Lung (tissue), 12 donors: ENCODE measurements around the gene PCLO. TPM values are rescaled to one million over a fixed set of nuclear protein-coding genes. Genes with fewer than 3 reads are reported as not detected.

ENCODE experiments used
- ATAC-seq: fragments of 200-7000 bp; cut with Tn5 transposase; one replicate; pipeline ENCODE4 v1.9.1; 2020; ENCODE audit warnings: moderate number of reproducible peaks; ENCODE audit not compliant: insufficient read depth, low FRiP score
- DNase-seq, 3 donors: peaks; one replicate each; pipeline ENCODE4 v3.0.0-alpha.2; 2013 to 2017
- H3K27ac ChIP-seq, 2 donors: one replicate each; pipeline ENCODE4 v1.5.1; 2013; ENCODE audit warnings: mild to moderate bottlenecking in 2 of 2, moderate library complexity in 2 of 2, control low read depth in 1 of 2, inconsistent platforms in 1 of 2, low read depth in 1 of 2, low read length in 1 of 2
- H3K27me3 ChIP-seq, 3 donors: one replicate each; pipeline ENCODE4 v1.5.1; 2013; ENCODE audit warnings: low read length in 2 of 3; ENCODE audit not compliant: control insufficient read depth in 3 of 3, insufficient read depth in 3 of 3
- H3K36me3 ChIP-seq, 4 donors: one replicate each; pipeline ENCODE4 v1.5.1; 2013; ENCODE audit warnings: low read length in 4 of 4, mild to moderate bottlenecking in 1 of 4, moderate library complexity in 1 of 4; ENCODE audit not compliant: control insufficient read depth in 4 of 4, insufficient read depth in 4 of 4
- H3K4me1 ChIP-seq, 5 donors: one replicate each; pipeline ENCODE4 v1.5.1; 2013; ENCODE audit warnings: low read length in 5 of 5, mild to moderate bottlenecking in 2 of 5, moderate library complexity in 1 of 5; ENCODE audit not compliant: control insufficient read depth in 5 of 5, insufficient read depth in 5 of 5
- H3K4me3 ChIP-seq: one replicate; pipeline ENCODE4 v1.5.1; 2013; ENCODE audit warnings: mild to moderate bottlenecking, control low read depth, moderate library complexity
- H3K9ac ChIP-seq, 2 donors: one replicate each; pipeline ENCODE4 v1.5.1; 2013; ENCODE audit warnings: low read length in 2 of 2, control low read depth in 1 of 2; ENCODE audit not compliant: insufficient read depth in 1 of 2
- H3K9me3 ChIP-seq, 4 donors: one replicate each; pipeline ENCODE4 v1.5.1; 2013; ENCODE audit warnings: low read length in 3 of 4, mild to moderate bottlenecking in 1 of 4, moderate library complexity in 1 of 4; ENCODE audit not compliant: control insufficient read depth in 4 of 4, insufficient read depth in 3 of 4
- CTCF ChIP-seq: IDR thresholded peaks from 2 replicates; pipeline ENCODE4 v1.5.1; 2012; ENCODE audit warnings: mild to moderate bottlenecking; ENCODE audit errors: control extremely low read depth, extremely low read depth
- WGBS, 2 donors: extraction: QIAGEN DNeasy Blood & Tissue Kit; methylation state at CpG; one replicate each; pipeline ENCODE4 v1.1.7; 2013; 5-methylcytosine and 5-hydroxymethylcytosine counted together
- polyA plus RNA-seq, 2 donors: library from polyadenylated mRNA; stranded (reverse); fragments of 200-250 nt; gene quantifications; one replicate each; pipeline ENCODE4 v1.2.1, GENCODE V29; 2013
- total RNA-seq, 2 donors: library from RNA; depleted of rRNA in 1 of 2; stranded (reverse); fragments of >200 nt in 1 of 2; gene quantifications; one replicate each; pipeline ENCODE4 v1.2.1, GENCODE V29; 2014 to 2021
- donor health status: control.
- donor health status: control.
- donor health status: Bipolar disorder and iron deficiency.
- donor health status: healthy.
- donor health status: DM: yes; HTN: yes; CAD: no.

PCLO gene
- total and polyA plus RNA-seq, 4 donors, result 1.0 to 8.3 (median 3.7) TPM

- no peaks in the 10 kb centered on the region for H3K27me3 ChIP-seq
- H3K9me3 ChIP-seq, result no peaks in the 10 kb centered on the region
- DNase-seq, result no peak
- no peak for TF ChIP-seq CTCF
- H3K4me1 ChIP-seq, result no peaks in the 10 kb centered on the region
- 32 to 38% methylated on average over 1 of the region's 1 CpG for WGBS, 2 donors
- no peak for ATAC-seq
- no peaks in the 10 kb centered on the region for H3K36me3 ChIP-seq
- H3K27ac ChIP-seq, result no peak overlapping the region
- H3K9ac ChIP-seq, result no peak overlapping the region
- H3K4me3 ChIP-seq, result no peak overlapping the region
Measured at GRCh38 chr7:83153419-83153818, 9.3 kb downstream of the PCLO start.

GRCh38 chr7:83150310-83150709 is 12.4 kb downstream of the PCLO start:
- Histone ChIP-seq H3K36me3 (no peaks in the 10 kb centered on the region), H3K9ac (no peak overlapping the region), H3K4me3 (no peak overlapping the region), H3K4me1 (no peaks in the 10 kb centered on the region), H3K27me3 (no peaks in the 10 kb centered on the region), H3K27ac (no peak overlapping the region), H3K9me3 (no peaks in the 10 kb centered on the region)
- no peak for ATAC-seq
- no peak for TF ChIP-seq CTCF
- DNase-seq, result no peak
- WGBS, 2 donors, result 53 to 86% methylated on average over 2 of the region's 2 CpGs

- H3K27ac ChIP-seq, result no peak overlapping the region
- TF ChIP-seq CTCF, result no peak
- DNase-seq, result no peak
- H3K4me1 ChIP-seq, result no peaks in the 10 kb centered on the region
- no peak overlapping the region for H3K9ac ChIP-seq
- no peaks in the 10 kb centered on the region for H3K9me3 ChIP-seq
- no peak overlapping the region for H3K4me3 ChIP-seq
- ATAC-seq, result no peak
- no peaks in the 10 kb centered on the region for H3K27me3 ChIP-seq
- 61 to 76% methylated on average over 1 of the region's 1 CpG for WGBS, 2 donors
- no peaks in the 10 kb centered on the region for H3K36me3 ChIP-seq
Measured at GRCh38 chr7:83149466-83149865, 13.2 kb downstream of the PCLO start.

DNA sequence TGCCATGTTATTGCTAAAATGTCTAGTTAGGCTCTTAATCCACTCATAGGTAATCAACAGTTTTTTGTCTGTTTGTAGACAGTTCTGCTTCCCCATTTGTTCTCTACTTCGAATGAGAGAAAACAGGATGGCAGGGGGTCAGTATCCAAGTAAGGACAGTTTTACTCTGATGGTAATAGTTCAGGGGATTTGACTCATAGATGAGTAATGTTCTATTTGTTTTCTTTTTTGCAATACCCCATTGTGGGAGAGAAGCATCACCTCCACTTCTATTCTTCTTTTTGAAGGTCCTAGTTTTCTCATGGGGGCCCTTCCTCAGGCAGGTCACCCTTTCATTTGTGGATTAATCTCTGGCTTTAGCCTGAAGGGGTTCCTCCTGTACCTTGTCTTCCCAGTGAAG is 13.9 kb downstream of the PCLO start:
- H3K36me3 ChIP-seq, result no peaks in the 10 kb centered on the region
- H3K4me3 ChIP-seq, result no peak overlapping the region
- no peaks in the 10 kb centered on the region for H3K4me1 ChIP-seq
- H3K27ac ChIP-seq, result no peak overlapping the region
- H3K9ac ChIP-seq, result no peak overlapping the region
- no peak for DNase-seq
- WGBS, 2 donors, result 52 to 56% methylated on average over 1 of the region's 1 CpG
- ATAC-seq, result no peak
- H3K9me3 ChIP-seq, result no peaks in the 10 kb centered on the region
- TF ChIP-seq CTCF, result no peak
- no peaks in the 10 kb centered on the region for H3K27me3 ChIP-seq
